PFSK-1 (cell line): ENCODE results near the gene FAM163B.

Source experiments
- FOXP2 ChIP-seq: optimal IDR thresholded peaks from 2 replicates; pipeline ENCODE3; 2011; ENCODE audit warnings: borderline replicate concordance, control low read depth, inconsistent platforms; ENCODE audit not compliant: insufficient read depth; ENCODE audit errors: extremely low read length, extremely low read depth
- POLR2AphosphoS5 ChIP-seq: IDR thresholded peaks from 2 replicates; pipeline ENCODE4 v1.6.1; 2012; ENCODE audit warnings: low read depth, mild to moderate bottlenecking, control low read depth, low read length, moderate library complexity
- SIN3A ChIP-seq: IDR thresholded peaks from 2 replicates; pipeline ENCODE4 v1.6.1; 2012; ENCODE audit warnings: mild to moderate bottlenecking, low read length, moderate library complexity, borderline replicate concordance; ENCODE audit not compliant: insufficient read depth
- TAF1 ChIP-seq: IDR thresholded peaks from 2 replicates; pipeline ENCODE4 v1.6.1; 2012; ENCODE audit warnings: low read length, control low read depth, borderline replicate concordance; ENCODE audit not compliant: insufficient read depth
- TF ChIP-seq, protein P1 (sequence below), 2 experiments: IDR thresholded peaks; 2 replicates each; pipeline versions ENCODE4 v1.6.1 to v1.8.0; 2011 to 2012; ENCODE audit warnings: low read depth in 2 of 2, low read length in 2 of 2, control low read depth in 1 of 2, inconsistent platforms in 1 of 2, mild to moderate bottlenecking in 1 of 2, moderate library complexity in 1 of 2; ENCODE audit not compliant: insufficient read depth in 1 of 2

DNA sequence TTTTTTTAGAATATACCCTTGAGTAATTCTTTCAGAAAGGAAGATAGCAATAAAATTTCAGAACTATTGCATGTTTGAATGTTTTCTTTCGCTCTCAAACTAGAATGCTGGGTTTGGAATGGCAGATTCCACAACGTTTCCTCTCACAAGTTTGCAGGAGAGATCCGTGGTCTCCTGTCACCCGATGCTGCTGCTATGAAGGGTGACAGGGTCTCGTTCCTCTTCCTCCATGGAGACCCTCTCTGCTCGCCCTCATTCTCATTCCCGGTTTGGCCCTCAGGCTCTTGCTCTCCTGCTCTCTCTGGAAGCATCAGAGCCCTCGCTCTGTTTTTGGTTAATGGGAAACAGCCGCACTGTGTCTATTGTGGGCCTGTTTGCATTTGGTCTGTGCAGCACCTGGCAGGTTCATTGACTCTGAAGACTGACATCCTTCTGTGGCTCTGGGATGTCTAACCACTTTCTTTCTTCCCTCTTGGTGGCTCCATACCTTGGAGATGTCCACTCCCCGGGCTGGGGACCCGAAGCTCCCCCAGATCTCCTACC is 12.6 kb upstream of the FAM163B start:
- TF ChIP-seq POLR2AphosphoS5 (no peak), TAF1 (no peak), SIN3A (no peak), FOXP2 (no peak)
- TF ChIP-seq, protein P1, sequence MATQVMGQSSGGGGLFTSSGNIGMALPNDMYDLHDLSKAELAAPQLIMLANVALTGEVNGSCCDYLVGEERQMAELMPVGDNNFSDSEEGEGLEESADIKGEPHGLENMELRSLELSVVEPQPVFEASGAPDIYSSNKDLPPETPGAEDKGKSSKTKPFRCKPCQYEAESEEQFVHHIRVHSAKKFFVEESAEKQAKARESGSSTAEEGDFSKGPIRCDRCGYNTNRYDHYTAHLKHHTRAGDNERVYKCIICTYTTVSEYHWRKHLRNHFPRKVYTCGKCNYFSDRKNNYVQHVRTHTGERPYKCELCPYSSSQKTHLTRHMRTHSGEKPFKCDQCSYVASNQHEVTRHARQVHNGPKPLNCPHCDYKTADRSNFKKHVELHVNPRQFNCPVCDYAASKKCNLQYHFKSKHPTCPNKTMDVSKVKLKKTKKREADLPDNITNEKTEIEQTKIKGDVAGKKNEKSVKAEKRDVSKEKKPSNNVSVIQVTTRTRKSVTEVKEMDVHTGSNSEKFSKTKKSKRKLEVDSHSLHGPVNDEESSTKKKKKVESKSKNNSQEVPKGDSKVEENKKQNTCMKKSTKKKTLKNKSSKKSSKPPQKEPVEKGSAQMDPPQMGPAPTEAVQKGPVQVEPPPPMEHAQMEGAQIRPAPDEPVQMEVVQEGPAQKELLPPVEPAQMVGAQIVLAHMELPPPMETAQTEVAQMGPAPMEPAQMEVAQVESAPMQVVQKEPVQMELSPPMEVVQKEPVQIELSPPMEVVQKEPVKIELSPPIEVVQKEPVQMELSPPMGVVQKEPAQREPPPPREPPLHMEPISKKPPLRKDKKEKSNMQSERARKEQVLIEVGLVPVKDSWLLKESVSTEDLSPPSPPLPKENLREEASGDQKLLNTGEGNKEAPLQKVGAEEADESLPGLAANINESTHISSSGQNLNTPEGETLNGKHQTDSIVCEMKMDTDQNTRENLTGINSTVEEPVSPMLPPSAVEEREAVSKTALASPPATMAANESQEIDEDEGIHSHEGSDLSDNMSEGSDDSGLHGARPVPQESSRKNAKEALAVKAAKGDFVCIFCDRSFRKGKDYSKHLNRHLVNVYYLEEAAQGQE (IDR thresholded peaks at IDR 0.05; ENCODE audit: insufficient read depth in 1 of 2, low read depth in 2 of 2, low read length in 2 of 2): no peak
